ENCODE results near the gene DAZ4.
"Not testable (repeated sequence)": the region's sequence is repeated elsewhere in the genome, so short reads cannot be mapped to it uniquely, and the experiment has no call there.

Gene DAZ4, protein sequence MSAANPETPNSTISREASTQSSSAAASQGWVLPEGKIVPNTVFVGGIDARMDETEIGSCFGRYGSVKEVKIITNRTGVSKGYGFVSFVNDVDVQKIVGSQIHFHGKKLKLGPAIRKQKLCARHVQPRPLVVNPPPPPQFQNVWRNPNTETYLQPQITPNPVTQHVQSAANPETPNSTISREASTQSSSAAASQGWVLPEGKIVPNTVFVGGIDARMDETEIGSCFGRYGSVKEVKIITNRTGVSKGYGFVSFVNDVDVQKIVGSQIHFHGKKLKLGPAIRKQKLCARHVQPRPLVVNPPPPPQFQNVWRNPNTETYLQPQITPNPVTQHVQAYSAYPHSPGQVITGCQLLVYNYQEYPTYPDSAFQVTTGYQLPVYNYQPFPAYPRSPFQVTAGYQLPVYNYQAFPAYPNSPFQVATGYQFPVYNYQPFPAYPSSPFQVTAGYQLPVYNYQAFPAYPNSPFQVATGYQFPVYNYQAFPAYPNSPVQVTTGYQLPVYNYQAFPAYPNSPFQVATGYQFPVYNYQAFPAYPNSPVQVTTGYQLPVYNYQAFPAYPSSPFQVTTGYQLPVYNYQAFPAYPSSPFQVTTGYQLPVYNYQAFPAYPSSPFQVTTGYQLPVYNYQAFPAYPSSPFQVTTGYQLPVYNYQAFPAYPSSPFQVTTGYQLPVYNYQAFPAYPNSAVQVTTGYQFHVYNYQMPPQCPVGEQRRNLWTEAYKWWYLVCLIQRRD

GRCh38 chrY:24833619-24834018, at the start of gene DAZ4:
Gene DAZ4 (plus strand): TSS chrY:24833919. CDS start chrY:24834127, 208 bp downstream.
- not testable (repeated sequence) for DNase-seq (ENCODE audit: low read depth, low spot score)

GRCh38 chrY:24813293-24813692, 20.4 kb upstream of the DAZ4 start, which contains the start of gene DAZ3:
Gene DAZ3 (minus strand): TSS chrY:24813393. CDS start chrY:24813185, 208 bp downstream.
- not testable (repeated sequence) for DNase-seq (ENCODE audit: low read depth, low spot score)

- not testable (repeated sequence) for DNase-seq (ENCODE audit: low read depth, low spot score)
Observed at GRCh38 chrY:24821836-24822235, 11.9 kb upstream of the DAZ4 start.

- not testable (repeated sequence) for DNase-seq (ENCODE audit: low read depth, low spot score)
Observed at GRCh38 chrY:24824184-24824879, 9.4 kb upstream of the DAZ4 start.

GRCh38 chrY:24825069-24825468, 8.7 kb upstream of the DAZ4 start:
- DNase-seq (ENCODE audit: low read depth, low spot score), result not testable (repeated sequence)
